Panc1 (cell line): ENCODE measurements around the gene PBRM1. TPM values are rescaled to one million over a fixed set of nuclear protein-coding genes. Genes with fewer than 3 reads are reported as not detected.

Experiments used
- ATAC-seq: fragments of 200-7000 bp; cut with Tn5 transposase; 2 replicates; pipeline ENCODE4 v1.9.1; 2020; ENCODE audit warnings: mild to moderate bottlenecking, moderate library complexity
- BruUV-seq: library from RNA; stranded (reverse); fragments of 400-500 nt; replicated peaks from 2 replicates; lab custom pipeline; 2021; lab: Mats Ljungman, UMichigan
- CTCF ChIA-PET: fragments of 300-600 bp; sonication (Branson Sonifier 250); formaldehyde crosslinking; loops from one replicate; lab custom pipeline; 2022; ENCODE audit warnings: antibody characterized with exemption; lab: Charles Lee
- POLR2A ChIA-PET: fragments of 300-600 bp; sonication (Branson Sonifier 250); formaldehyde crosslinking; loops from one replicate; lab custom pipeline; 2022; ENCODE audit warnings: antibody characterized with exemption; lab: Charles Lee
- DNase-seq: peaks from one replicate; pipeline ENCODE4 v3.0.0-alpha.2; 2010; ENCODE audit warnings: low read depth, low spot score
- H3K27ac ChIP-seq: 2 replicates; pipeline ENCODE4 v1.5.1; 2011; ENCODE audit warnings: mild to moderate bottlenecking, low read length, inconsistent platforms
- H3K27me3 ChIP-seq: fragments of 200-500 bp; sonication (Bioruptor generic); 2 replicates; pipeline ENCODE4 v1.6.0; 2014; ENCODE audit warnings: low read length, inconsistent platforms; ENCODE audit not compliant: control insufficient read depth, insufficient read depth
- H3K36me3 ChIP-seq: fragments of 200-500 bp; sonication (Bioruptor generic); 2 replicates; pipeline ENCODE4 v1.5.1; 2014; ENCODE audit warnings: inconsistent platforms, mild to moderate bottlenecking, low read length, moderate library complexity; ENCODE audit not compliant: control insufficient read depth, insufficient read depth
- H3K4me1 ChIP-seq: 2 replicates; pipeline ENCODE4 v1.5.1; 2011; ENCODE audit warnings: inconsistent platforms, mild to moderate bottlenecking, low read length, moderate library complexity; ENCODE audit not compliant: control insufficient read depth, insufficient read depth
- H3K4me3 ChIP-seq, 2 experiments: 2 replicates each; pipeline ENCODE4 v1.5.1; 2011 to 2012; ENCODE audit warnings: low read depth in 2 of 2, low read length in 2 of 2, mild to moderate bottlenecking in 2 of 2, inconsistent platforms in 1 of 2, moderate library complexity in 1 of 2
- H3K9me3 ChIP-seq: fragments of 200-500 bp; sonication (Bioruptor generic); 2 replicates; pipeline ENCODE4 v1.5.1; 2014; ENCODE audit warnings: low read depth, mild to moderate bottlenecking, inconsistent platforms, low read length, moderate library complexity; ENCODE audit not compliant: control insufficient read depth, insufficient read depth
- POLR2AphosphoS5 ChIP-seq: IDR thresholded peaks from 2 replicates; pipeline ENCODE4 v1.6.1; 2012; ENCODE audit warnings: mild to moderate bottlenecking, low read depth, low read length, moderate library complexity
- SIN3A ChIP-seq: IDR thresholded peaks from 2 replicates; pipeline ENCODE4 v1.6.1; 2012; ENCODE audit warnings: low read depth, mild to moderate bottlenecking, low read length, moderate library complexity, borderline replicate concordance; ENCODE audit not compliant: insufficient read depth
- TCF7L2 ChIP-seq: IDR thresholded peaks from 2 replicates; pipeline ENCODE4 v1.6.1; 2011; ENCODE audit warnings: mild to moderate bottlenecking, low read depth, low read length, inconsistent platforms
- in situ Hi-C: cut with HindIII; loops from 2 replicates; pipeline ENCODE4 v1.10.0; 2016; ENCODE audit warnings: low sequenced_read_pairs, low pct_unique_long_range_greater_than_20kb
- intact Hi-C: fragments of 100-400 bp; cut with micrococcal nuclease; formaldehyde crosslinking; loops from one replicate; pipeline ENCODE4 v1.10.0; 2022; ENCODE audit not compliant: unreplicated experiment
- total RNA-seq: library from RNA; stranded (reverse); gene quantifications from one replicate; pipeline ENCODE4 v1.2.1, GENCODE V29; 2021; ENCODE audit not compliant: unreplicated experiment
- TF ChIP-seq, protein P1 (sequence below), 2 experiments: IDR thresholded peaks; 2 replicates each; pipeline ENCODE4 v1.6.1; 2011 to 2012; ENCODE audit warnings: low read depth in 2 of 2, control low read depth in 1 of 2, low read length in 1 of 2, mild to moderate bottlenecking in 1 of 2, moderate library complexity in 1 of 2; ENCODE audit not compliant: insufficient read depth in 1 of 2
- TF ChIP-seq, protein P2 (sequence below): fragments of 450-650 bp; IDR thresholded peaks from 2 replicates; pipeline ENCODE4 v1.5.1; 2017; ENCODE audit warnings: mild to moderate bottlenecking

PBRM1 gene
- total RNA-seq, 1 experiment from 2014 or later = 43.5 TPM

DNA sequence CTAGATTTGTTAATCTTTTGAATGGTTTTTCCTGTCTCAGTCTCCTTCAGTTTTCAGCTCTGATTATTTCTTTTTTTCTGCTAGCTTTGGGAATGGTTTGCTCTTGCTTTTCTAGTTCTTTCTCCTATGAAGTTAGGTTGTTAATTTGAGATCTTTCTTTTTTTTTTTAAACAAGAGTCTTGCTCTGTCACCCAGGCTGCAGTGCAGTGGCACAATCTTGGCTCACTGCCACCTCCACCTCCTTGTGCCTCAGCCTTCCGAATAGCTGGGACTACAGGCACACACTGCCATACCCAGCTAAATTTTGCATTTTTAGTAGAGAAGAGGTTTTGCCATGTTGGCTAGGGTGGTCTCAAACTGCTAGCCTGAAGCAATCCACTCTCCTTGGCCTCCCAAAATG lies 92.6 kb downstream of the PBRM1 start:
- no peak overlapping the region for H3K27ac ChIP-seq
- DNase-seq = no peak
- ATAC-seq = no peak
- no peaks in the 10 kb centered on the region; the same call in 1 of the 2 replicates for H3K36me3 ChIP-seq
- ChIA-PET POLR2A (no interaction called here), CTCF (no interaction called here)
- intact Hi-C loops = no loop called here
- no peak overlapping the region for H3K4me3 ChIP-seq
- H3K27me3 ChIP-seq = no peaks in the 10 kb centered on the region
- H3K9me3 ChIP-seq = no peaks in the 10 kb centered on the region
- BruUV-seq = no TSS peak
- H3K4me1 ChIP-seq = no peaks in the 10 kb centered on the region
- no peak for TF ChIP-seq POLR2AphosphoS5
- TF ChIP-seq TCF7L2 = no peak
- TF ChIP-seq, protein P1, sequence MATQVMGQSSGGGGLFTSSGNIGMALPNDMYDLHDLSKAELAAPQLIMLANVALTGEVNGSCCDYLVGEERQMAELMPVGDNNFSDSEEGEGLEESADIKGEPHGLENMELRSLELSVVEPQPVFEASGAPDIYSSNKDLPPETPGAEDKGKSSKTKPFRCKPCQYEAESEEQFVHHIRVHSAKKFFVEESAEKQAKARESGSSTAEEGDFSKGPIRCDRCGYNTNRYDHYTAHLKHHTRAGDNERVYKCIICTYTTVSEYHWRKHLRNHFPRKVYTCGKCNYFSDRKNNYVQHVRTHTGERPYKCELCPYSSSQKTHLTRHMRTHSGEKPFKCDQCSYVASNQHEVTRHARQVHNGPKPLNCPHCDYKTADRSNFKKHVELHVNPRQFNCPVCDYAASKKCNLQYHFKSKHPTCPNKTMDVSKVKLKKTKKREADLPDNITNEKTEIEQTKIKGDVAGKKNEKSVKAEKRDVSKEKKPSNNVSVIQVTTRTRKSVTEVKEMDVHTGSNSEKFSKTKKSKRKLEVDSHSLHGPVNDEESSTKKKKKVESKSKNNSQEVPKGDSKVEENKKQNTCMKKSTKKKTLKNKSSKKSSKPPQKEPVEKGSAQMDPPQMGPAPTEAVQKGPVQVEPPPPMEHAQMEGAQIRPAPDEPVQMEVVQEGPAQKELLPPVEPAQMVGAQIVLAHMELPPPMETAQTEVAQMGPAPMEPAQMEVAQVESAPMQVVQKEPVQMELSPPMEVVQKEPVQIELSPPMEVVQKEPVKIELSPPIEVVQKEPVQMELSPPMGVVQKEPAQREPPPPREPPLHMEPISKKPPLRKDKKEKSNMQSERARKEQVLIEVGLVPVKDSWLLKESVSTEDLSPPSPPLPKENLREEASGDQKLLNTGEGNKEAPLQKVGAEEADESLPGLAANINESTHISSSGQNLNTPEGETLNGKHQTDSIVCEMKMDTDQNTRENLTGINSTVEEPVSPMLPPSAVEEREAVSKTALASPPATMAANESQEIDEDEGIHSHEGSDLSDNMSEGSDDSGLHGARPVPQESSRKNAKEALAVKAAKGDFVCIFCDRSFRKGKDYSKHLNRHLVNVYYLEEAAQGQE (IDR thresholded peaks at IDR 0.05; ENCODE audit: insufficient read depth in 1 of 2, low read depth in 2 of 2, low read length in 1 of 2) = no peak
- TF ChIP-seq, protein P2, sequence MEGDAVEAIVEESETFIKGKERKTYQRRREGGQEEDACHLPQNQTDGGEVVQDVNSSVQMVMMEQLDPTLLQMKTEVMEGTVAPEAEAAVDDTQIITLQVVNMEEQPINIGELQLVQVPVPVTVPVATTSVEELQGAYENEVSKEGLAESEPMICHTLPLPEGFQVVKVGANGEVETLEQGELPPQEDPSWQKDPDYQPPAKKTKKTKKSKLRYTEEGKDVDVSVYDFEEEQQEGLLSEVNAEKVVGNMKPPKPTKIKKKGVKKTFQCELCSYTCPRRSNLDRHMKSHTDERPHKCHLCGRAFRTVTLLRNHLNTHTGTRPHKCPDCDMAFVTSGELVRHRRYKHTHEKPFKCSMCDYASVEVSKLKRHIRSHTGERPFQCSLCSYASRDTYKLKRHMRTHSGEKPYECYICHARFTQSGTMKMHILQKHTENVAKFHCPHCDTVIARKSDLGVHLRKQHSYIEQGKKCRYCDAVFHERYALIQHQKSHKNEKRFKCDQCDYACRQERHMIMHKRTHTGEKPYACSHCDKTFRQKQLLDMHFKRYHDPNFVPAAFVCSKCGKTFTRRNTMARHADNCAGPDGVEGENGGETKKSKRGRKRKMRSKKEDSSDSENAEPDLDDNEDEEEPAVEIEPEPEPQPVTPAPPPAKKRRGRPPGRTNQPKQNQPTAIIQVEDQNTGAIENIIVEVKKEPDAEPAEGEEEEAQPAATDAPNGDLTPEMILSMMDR = no peak
- in situ Hi-C loops = no loop called here

DNA sequence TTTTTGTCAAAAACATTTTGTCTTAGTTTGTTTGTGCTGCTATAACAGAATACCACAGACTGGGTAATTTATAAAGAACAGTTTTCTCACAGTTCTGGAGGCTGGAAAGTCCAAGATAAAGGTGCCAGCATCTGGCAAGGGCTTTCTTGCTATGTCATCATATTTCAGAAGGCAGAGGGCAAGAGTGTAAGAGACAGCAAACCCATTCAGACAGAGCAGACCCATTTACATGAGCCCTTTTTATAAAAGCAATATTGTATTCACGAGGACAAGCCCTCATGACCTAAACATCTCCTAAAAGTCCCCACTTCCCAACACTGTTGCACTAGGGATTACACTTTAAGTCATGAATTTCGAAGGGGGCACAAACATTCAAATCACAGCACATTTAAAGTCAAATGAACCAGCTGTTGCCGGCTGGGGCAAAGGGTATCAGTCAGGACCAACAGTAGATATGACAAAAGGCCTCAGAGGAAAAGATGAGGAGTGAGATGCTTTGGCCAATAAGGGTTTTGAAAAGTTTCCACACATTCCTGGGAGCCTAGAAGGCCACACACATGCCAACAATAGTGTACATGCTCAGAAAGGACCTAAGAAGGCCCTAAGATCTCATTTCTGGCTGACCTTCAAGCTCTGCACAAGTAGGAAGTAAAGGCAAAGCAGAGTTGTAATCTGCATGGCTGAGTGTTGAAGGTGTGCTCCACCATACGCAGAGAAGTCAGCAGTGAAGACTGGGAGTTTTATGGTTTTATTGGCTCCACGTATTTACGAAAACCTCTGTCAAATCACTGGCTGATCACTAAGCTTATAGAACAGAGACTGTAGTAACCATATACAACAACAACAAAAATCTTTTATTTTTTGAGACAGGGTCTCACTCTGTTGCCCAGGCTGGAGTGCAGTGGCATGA lies 111.4 kb downstream of the PBRM1 start:
- CTCF ChIA-PET = no interaction called here
- DNase-seq (no peak), ATAC-seq (no peak)
- no peak overlapping the region for H3K27ac ChIP-seq
- TF ChIP-seq, protein P1 (IDR thresholded peaks at IDR 0.05; ENCODE audit: insufficient read depth in 1 of 2, low read depth in 2 of 2, low read length in 1 of 2) = no peak
- TF ChIP-seq, protein P2 = no peak
- TF ChIP-seq POLR2AphosphoS5 (no peak), SIN3A (no peak), TCF7L2 (no peak)
- no peaks in the 10 kb centered on the region for H3K27me3 ChIP-seq
- no peaks in the 10 kb centered on the region for H3K9me3 ChIP-seq
- peaks cover 7% of the 10 kb centered on the region; the same call in 1 of the 2 replicates for H3K36me3 ChIP-seq
- BruUV-seq = no TSS peak
- in situ Hi-C loops (no loop called here), intact Hi-C loops (no loop called here)
- no peaks in the 10 kb centered on the region for H3K4me1 ChIP-seq
- POLR2A ChIA-PET = no interaction called here
- no peak overlapping the region for H3K4me3 ChIP-seq
